ENCODE measurements around the gene NR6A1. TPM values are rescaled to one million over a fixed set of nuclear protein-coding genes. Genes with fewer than 3 reads are reported as not detected.
A peak's percentile ranks its signal among the peaks of the same experiment; 100 is the strongest.

NR6A1 gene
- polyA plus RNA-seq (2011; rRNA removed) (3.3 and 4.1 TPM in 2 replicates), polyA plus RNA-seq (2017; fragmentation: RNase III; extraction: RNeasy Plus Mini Kit Qiagen cat#74134 plus additional on column Dnase treatment) (1.7 to 1.8 TPM (median 1.7 TPM) in 3 replicates), polyA minus RNA-seq (2011; rRNA and poly(A)+ RNA removed) (9.3 and 15.1 TPM in 2 replicates)
- polyA plus RNA-seq (2012; cell fraction: cytosol; rRNA removed), result 1.1 and 1.3 TPM in 2 replicates
- polyA plus RNA-seq (2012; cell fraction: nucleus; rRNA removed), result 4.7 and 6.2 TPM in 2 replicates

GRCh38 chr9:124771021-124771866 is at the start of gene NR6A1:
NR6A1 (minus strand) TSS chr9:124771311.
- DNase-seq (ENCODE audit: low read depth in 1 of 2, low spot score in 1 of 2), result peak; percentile 97 to 98
- no peak for FAIRE-seq
- 0% methylated on average over 49 of the region's 82 CpGs for WGBS (ENCODE audit: missing lambda C conversion rate)
- H3K4me3 ChIP-seq, result peak within 1 kb of the TSS; percentile 94
- no peaks in the 10 kb centered on the region for H3K9me3 ChIP-seq
- ChIA-PET CTCF (interaction anchor here (0.6 to 37.7 kb wide), 43 partner anchors 10 to 759 kb away, joined by 3 to 2512 read pairs (median 4); partner anchors contain the start of genes ARPC5L, RPL35, SCAI and WDR38), POLR2A (interaction anchor here (0.6 to 3.5 kb wide), 9 partner anchors 8 to 112 kb away, joined by 3 to 52 read pairs (median 5); partner anchors contain the start of genes ARPC5L, RPL35 and WDR38)
- peaks cover 30% of the 10 kb centered on the region; the same call in 2 of the 3 replicates for H3K4me1 ChIP-seq
- ATAC-seq, result peak; percentile 81 to 88
- peak within 1 kb of the TSS; percentile 93 for H3K4me2 ChIP-seq
- H3K27ac ChIP-seq, result peak within 1 kb of the TSS; percentile 82 to 95
- TF ChIP-seq EHF (CRISPR knock-in tag; IDR thresholded peaks at IDR 0.05) (no peak), E2F6 (IDR thresholded peaks at IDR 0.05; ENCODE audit: borderline replicate concordance, low read depth) (peak; percentile 34; the same call in 1 of the 2 replicates), EP300 (IDR thresholded peaks at IDR 0.05) (no peak), RAD21 (conservative IDR thresholded peaks at IDR 0.05 in 1 of 2, IDR thresholded peaks at IDR 0.05 in 1 of 2) (no peak), USF2 (IDR thresholded peaks at IDR 0.05) (peak; percentile 90), MAFK (IDR thresholded peaks at IDR 0.05; ENCODE audit: partially characterized antibody) (no peak), SMC3 (IDR thresholded peaks at IDR 0.05) (no peak), ATOH8 (CRISPR knock-in tag; IDR thresholded peaks at IDR 0.05; ENCODE audit: low read depth) (no peak), KDM5A (IDR thresholded peaks at IDR 0.05) (no peak), CHD4 (IDR thresholded peaks at IDR 0.05; ENCODE audit: borderline replicate concordance) (no peak), NPAS2 (CRISPR knock-in tag; IDR thresholded peaks at IDR 0.05; ENCODE audit: borderline replicate concordance) (peak; percentile 96), FOSL2 (IDR thresholded peaks at IDR 0.05) (no peak), FOSL2 (CRISPR knock-in tag; IDR thresholded peaks at IDR 0.05) (peak; percentile 64), POLR2A (IDR thresholded peaks at IDR 0.05; ENCODE audit: low read length) (peak; percentile 24; the same call in 1 of the 2 replicates), RFX5 (IDR thresholded peaks at IDR 0.05) (peak; percentile 63), MAX (IDR thresholded peaks at IDR 0.05) (peak; percentile 97), MYC (IDR thresholded peaks at IDR 0.05; ENCODE audit: borderline replicate concordance, low read length) (no peak; the same call in 1 of the 2 replicates), ZNF302 (CRISPR knock-in tag; IDR thresholded peaks at IDR 0.05) (no peak), HES2 (IDR thresholded peaks at IDR 0.05) (no peak), RNF2 (IDR thresholded peaks at IDR 0.05; ENCODE audit: borderline replicate concordance, low read depth) (no peak), EHMT2 (IDR thresholded peaks at IDR 0.05; ENCODE audit: low read depth) (no peak)
- TF ChIP-seq, protein P1, sequence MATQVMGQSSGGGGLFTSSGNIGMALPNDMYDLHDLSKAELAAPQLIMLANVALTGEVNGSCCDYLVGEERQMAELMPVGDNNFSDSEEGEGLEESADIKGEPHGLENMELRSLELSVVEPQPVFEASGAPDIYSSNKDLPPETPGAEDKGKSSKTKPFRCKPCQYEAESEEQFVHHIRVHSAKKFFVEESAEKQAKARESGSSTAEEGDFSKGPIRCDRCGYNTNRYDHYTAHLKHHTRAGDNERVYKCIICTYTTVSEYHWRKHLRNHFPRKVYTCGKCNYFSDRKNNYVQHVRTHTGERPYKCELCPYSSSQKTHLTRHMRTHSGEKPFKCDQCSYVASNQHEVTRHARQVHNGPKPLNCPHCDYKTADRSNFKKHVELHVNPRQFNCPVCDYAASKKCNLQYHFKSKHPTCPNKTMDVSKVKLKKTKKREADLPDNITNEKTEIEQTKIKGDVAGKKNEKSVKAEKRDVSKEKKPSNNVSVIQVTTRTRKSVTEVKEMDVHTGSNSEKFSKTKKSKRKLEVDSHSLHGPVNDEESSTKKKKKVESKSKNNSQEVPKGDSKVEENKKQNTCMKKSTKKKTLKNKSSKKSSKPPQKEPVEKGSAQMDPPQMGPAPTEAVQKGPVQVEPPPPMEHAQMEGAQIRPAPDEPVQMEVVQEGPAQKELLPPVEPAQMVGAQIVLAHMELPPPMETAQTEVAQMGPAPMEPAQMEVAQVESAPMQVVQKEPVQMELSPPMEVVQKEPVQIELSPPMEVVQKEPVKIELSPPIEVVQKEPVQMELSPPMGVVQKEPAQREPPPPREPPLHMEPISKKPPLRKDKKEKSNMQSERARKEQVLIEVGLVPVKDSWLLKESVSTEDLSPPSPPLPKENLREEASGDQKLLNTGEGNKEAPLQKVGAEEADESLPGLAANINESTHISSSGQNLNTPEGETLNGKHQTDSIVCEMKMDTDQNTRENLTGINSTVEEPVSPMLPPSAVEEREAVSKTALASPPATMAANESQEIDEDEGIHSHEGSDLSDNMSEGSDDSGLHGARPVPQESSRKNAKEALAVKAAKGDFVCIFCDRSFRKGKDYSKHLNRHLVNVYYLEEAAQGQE (IDR thresholded peaks at IDR 0.05), result peak; percentile 76
- TF ChIP-seq, protein P2, sequence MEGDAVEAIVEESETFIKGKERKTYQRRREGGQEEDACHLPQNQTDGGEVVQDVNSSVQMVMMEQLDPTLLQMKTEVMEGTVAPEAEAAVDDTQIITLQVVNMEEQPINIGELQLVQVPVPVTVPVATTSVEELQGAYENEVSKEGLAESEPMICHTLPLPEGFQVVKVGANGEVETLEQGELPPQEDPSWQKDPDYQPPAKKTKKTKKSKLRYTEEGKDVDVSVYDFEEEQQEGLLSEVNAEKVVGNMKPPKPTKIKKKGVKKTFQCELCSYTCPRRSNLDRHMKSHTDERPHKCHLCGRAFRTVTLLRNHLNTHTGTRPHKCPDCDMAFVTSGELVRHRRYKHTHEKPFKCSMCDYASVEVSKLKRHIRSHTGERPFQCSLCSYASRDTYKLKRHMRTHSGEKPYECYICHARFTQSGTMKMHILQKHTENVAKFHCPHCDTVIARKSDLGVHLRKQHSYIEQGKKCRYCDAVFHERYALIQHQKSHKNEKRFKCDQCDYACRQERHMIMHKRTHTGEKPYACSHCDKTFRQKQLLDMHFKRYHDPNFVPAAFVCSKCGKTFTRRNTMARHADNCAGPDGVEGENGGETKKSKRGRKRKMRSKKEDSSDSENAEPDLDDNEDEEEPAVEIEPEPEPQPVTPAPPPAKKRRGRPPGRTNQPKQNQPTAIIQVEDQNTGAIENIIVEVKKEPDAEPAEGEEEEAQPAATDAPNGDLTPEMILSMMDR (IDR thresholded peaks at IDR 0.05), result peak; percentile 38
- TF ChIP-seq, protein P3, sequence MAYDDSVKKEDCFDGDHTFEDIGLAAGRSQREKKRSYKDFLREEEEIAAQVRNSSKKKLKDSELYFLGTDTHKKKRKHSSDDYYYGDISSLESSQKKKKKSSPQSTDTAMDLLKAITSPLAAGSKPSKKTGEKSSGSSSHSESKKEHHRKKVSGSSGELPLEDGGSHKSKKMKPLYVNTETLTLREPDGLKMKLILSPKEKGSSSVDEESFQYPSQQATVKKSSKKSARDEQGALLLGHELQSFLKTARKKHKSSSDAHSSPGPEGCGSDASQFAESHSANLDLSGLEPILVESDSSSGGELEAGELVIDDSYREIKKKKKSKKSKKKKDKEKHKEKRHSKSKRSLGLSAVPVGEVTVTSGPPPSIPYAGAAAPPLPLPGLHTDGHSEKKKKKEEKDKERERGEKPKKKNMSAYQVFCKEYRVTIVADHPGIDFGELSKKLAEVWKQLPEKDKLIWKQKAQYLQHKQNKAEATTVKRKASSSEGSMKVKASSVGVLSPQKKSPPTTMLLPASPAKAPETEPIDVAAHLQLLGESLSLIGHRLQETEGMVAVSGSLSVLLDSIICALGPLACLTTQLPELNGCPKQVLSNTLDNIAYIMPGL (CRISPR knock-in tag; IDR thresholded peaks at IDR 0.05; ENCODE audit: borderline replicate concordance), result 0 out of 2 replicates have a peak, but pooled peaks have one; percentile 39
- TF ChIP-seq, protein P4, sequence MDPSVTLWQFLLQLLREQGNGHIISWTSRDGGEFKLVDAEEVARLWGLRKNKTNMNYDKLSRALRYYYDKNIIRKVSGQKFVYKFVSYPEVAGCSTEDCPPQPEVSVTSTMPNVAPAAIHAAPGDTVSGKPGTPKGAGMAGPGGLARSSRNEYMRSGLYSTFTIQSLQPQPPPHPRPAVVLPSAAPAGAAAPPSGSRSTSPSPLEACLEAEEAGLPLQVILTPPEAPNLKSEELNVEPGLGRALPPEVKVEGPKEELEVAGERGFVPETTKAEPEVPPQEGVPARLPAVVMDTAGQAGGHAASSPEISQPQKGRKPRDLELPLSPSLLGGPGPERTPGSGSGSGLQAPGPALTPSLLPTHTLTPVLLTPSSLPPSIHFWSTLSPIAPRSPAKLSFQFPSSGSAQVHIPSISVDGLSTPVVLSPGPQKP (IDR thresholded peaks at IDR 0.05; ENCODE audit: low read depth, low read length), result no peak

Measured in A549 (cell line).